ENCODE data around the gene PIM3. TPM values are rescaled to one million over a fixed set of nuclear protein-coding genes. Genes with fewer than 3 reads are reported as not detected.
A peak's percentile ranks its signal among the peaks of the same experiment; 100 is the strongest.

The PIM3 gene
- total RNA-seq, 4 donors from 2014 or later: 31.7 to 106 (median 53.6) TPM

GRCh38 chr22:49948116-49948957, 12.2 kb upstream of the PIM3 start:
- DNase-seq: no peak
- Histone ChIP-seq H3K27me3 (no peaks in the 10 kb centered on the region), H3K9me3 (no peaks in the 10 kb centered on the region), H3K4me3 (no peak overlapping the region), H3K27ac (no peak overlapping the region), H3K36me3 (no peaks in the 10 kb centered on the region), H3K4me1 (peaks cover 0 to 3% of the 10 kb centered on the region in 2 donors)
- TF ChIP-seq CTCF (IDR thresholded peaks at IDR 0.05) (no peak), POLR2A (IDR thresholded peaks at IDR 0.05) (no peak)
- intact Hi-C loops (cut with DNase I; ENCODE audit: low total_unique reads): no loop called here

- Histone ChIP-seq H3K9me3 (no peaks in the 10 kb centered on the region), H3K36me3 (no peaks in the 10 kb centered on the region), H3K4me1 (peaks cover 0 to 3% of the 10 kb centered on the region in 2 donors), H3K4me3 (no peak overlapping the region), H3K27ac (no peak overlapping the region), H3K27me3 (no peaks in the 10 kb centered on the region)
- DNase-seq: no peak
- intact Hi-C loops (cut with DNase I; ENCODE audit: low total_unique reads): no loop called here
- TF ChIP-seq POLR2A (IDR thresholded peaks at IDR 0.05): peak in 1 of 2 donors; percentile 22
- TF ChIP-seq CTCF (IDR thresholded peaks at IDR 0.05): no peak
Measured at GRCh38 chr22:49948958-49949913, 11.3 kb upstream of the PIM3 start.

GRCh38 chr22:49949914-49950292, 10.7 kb upstream of the PIM3 start:
- no peak for DNase-seq
- no peaks in the 10 kb centered on the region for H3K36me3 ChIP-seq
- no peaks in the 10 kb centered on the region for H3K9me3 ChIP-seq
- H3K27me3 ChIP-seq: no peaks in the 10 kb centered on the region
- TF ChIP-seq POLR2A (IDR thresholded peaks at IDR 0.05) (no peak), CTCF (IDR thresholded peaks at IDR 0.05) (no peak)
- H3K4me3 ChIP-seq: no peak overlapping the region
- H3K27ac ChIP-seq: no peak overlapping the region
- intact Hi-C loops (cut with DNase I; ENCODE audit: low total_unique reads): no loop called here
- peaks cover 0 to 3% of the 10 kb centered on the region in 2 donors for H3K4me1 ChIP-seq

- Histone ChIP-seq H3K36me3 (no peaks in the 10 kb centered on the region), H3K4me3 (no peak overlapping the region), H3K27me3 (no peaks in the 10 kb centered on the region), H3K4me1 (peaks cover 0 to 3% of the 10 kb centered on the region in 2 donors), H3K27ac (no peak overlapping the region), H3K9me3 (no peaks in the 10 kb centered on the region)
- intact Hi-C loops (cut with DNase I; ENCODE audit: low total_unique reads): no loop called here
- TF ChIP-seq CTCF (IDR thresholded peaks at IDR 0.05) (no peak), POLR2A (IDR thresholded peaks at IDR 0.05) (no peak)
- no peak for DNase-seq
Measured at GRCh38 chr22:49950396-49950994, 10.1 kb upstream of the PIM3 start.

All from uterus (tissue), 4 donors.